OCI-M1 (cell line): ENCODE measurements around the gene TMEM183A.
"Not testable (repeated sequence)": the region's sequence is repeated elsewhere in the genome, so short reads cannot be mapped to it uniquely, and the experiment has no call there.

ENCODE experiments used
- DNase-seq: peaks from one replicate; lab custom pipeline; 2025; lab: John Stamatoyannopoulos, UW

TMEM183A gene

GRCh38 chr1:203006948-203007871 lies at the start of gene TMEM183A:
Gene TMEM183A (plus strand): TSS chr1:203007374. CDS start chr1:203007466, 92 bp downstream.
- peak; percentile 99 for DNase-seq

- DNase-seq, result peak; percentile 94
These were observed 49.2 kb upstream of the TMEM183A start, which contains the start of gene ADIPOR1 for GRCh38 chr1:202957733-202958543. Gene ADIPOR1 (minus strand): TSS chr1:202958312. CDS start chr1:202951070, 7,242 bp downstream.

- DNase-seq, result peak; percentile 82
These were observed 48.5 kb upstream of the TMEM183A start for GRCh38 chr1:202958544-202959275.

- peak; percentile 58 for DNase-seq
These were observed 47.9 kb upstream of the TMEM183A start for GRCh38 chr1:202959276-202959620.

- DNase-seq, result no peak
These were observed 45.8 kb upstream of the TMEM183A start for GRCh38 chr1:202961220-202961880.

- DNase-seq, result no peak
These were observed 42.3 kb upstream of the TMEM183A start for GRCh38 chr1:202964791-202965410.

GRCh38 chr1:202965422-202965821 lies 41.8 kb upstream of the TMEM183A start:
- no peak for DNase-seq

GRCh38 chr1:202966006-202966898 lies 40.9 kb upstream of the TMEM183A start:
- no peak for DNase-seq

- DNase-seq, result peak; percentile 76
These were observed 39.4 kb upstream of the TMEM183A start for GRCh38 chr1:202967684-202968281.

- no peak for DNase-seq
These were observed 38.8 kb upstream of the TMEM183A start for GRCh38 chr1:202968351-202968750.

GRCh38 chr1:202968895-202969295 lies 38.3 kb upstream of the TMEM183A start:
- DNase-seq, result peak; percentile 95

GRCh38 chr1:202972046-202972445 lies 35.1 kb upstream of the TMEM183A start:
- DNase-seq, result no peak

- no peak for DNase-seq
These were observed 32.3 kb upstream of the TMEM183A start for GRCh38 chr1:202974856-202975255.

GRCh38 chr1:202976633-202977032 lies 30.5 kb upstream of the TMEM183A start:
- peak; percentile 47 for DNase-seq

- DNase-seq, result no peak
These were observed 27.7 kb upstream of the TMEM183A start for GRCh38 chr1:202979459-202979858.

GRCh38 chr1:202981939-202982338 lies 25.2 kb upstream of the TMEM183A start:
- peak; percentile 91 for DNase-seq

GRCh38 chr1:202982715-202983430 lies 24.3 kb upstream of the TMEM183A start:
- no peak for DNase-seq

- not testable (repeated sequence) for DNase-seq
These were observed 21.1 kb upstream of the TMEM183A start for GRCh38 chr1:202986120-202986519.

GRCh38 chr1:202987255-202987654 lies 19.9 kb upstream of the TMEM183A start:
- no peak for DNase-seq
